Keratinocyte (primary cell): ENCODE measurements around the gene RIMS1. TPM values are rescaled to one million over a fixed set of nuclear protein-coding genes. Genes with fewer than 3 reads are reported as not detected.

Source experiments
- DNase-seq: peaks from one replicate; pipeline ENCODE4 v3.0.0-alpha.2; 2011; ENCODE audit warnings: low read depth, missing footprints, low spot score
- FAIRE-seq: peaks from 2 replicates; lab custom pipeline; 2011; peaks lifted over from hg19 to GRCh38; lab: Jason Lieb, UNC
- H2AFZ ChIP-seq: 2 replicates; pipeline ENCODE4 v1.6.0; 2012; ENCODE audit warnings: low read length, control low read depth, inconsistent platforms; ENCODE audit not compliant: control insufficient read depth
- H3K27ac ChIP-seq: 2 replicates; pipeline ENCODE4 v1.5.1; 2011; ENCODE audit warnings: low read length; ENCODE audit not compliant: control insufficient read depth, insufficient read depth
- H3K27me3 ChIP-seq: 3 replicates; pipeline ENCODE4 v1.6.0; 2011; ENCODE audit warnings: low read length; ENCODE audit not compliant: control insufficient read depth, insufficient read depth; ENCODE audit errors: extremely low read depth
- H3K36me3 ChIP-seq, 2 experiments: 2 replicates in 1 of 2; 3 replicates in 1 of 2; pipeline ENCODE4 v1.5.1; 2011; ENCODE audit warnings: low read length in 2 of 2, mild to moderate bottlenecking in 1 of 2; ENCODE audit not compliant: control insufficient read depth in 2 of 2, insufficient read depth in 2 of 2; ENCODE audit errors: extremely low read depth in 1 of 2
- H3K4me1 ChIP-seq: 3 replicates; pipeline ENCODE4 v1.5.1; 2011; ENCODE audit warnings: low read length; ENCODE audit not compliant: control insufficient read depth, insufficient read depth; ENCODE audit errors: extremely low read depth
- H3K4me2 ChIP-seq: 3 replicates; pipeline ENCODE4 v1.6.0; 2011; ENCODE audit warnings: low read depth, low read length; ENCODE audit not compliant: control insufficient read depth, insufficient read depth; ENCODE audit errors: extremely low read depth
- H3K4me3 ChIP-seq, 3 experiments: fragments of 200-600 bp in 1 of 3; sonication (generic) in 1 of 3; 2 replicates in 2 of 3; 3 replicates in 1 of 3; pipeline ENCODE4 v1.5.1; 2011 to 2016; ENCODE audit warnings: low read length in 3 of 3, mild to moderate bottlenecking in 3 of 3, control low read depth in 2 of 3, inconsistent platforms in 1 of 3, low read depth in 1 of 3, mixed read lengths in 1 of 3, mixed run types in 1 of 3, moderate library complexity in 1 of 3; ENCODE audit not compliant: control insufficient read depth in 2 of 3, insufficient read depth in 2 of 3; ENCODE audit errors: extremely low read depth in 1 of 3
- H3K79me2 ChIP-seq: 2 replicates; pipeline ENCODE4 v1.6.0; 2012; ENCODE audit warnings: low read length; ENCODE audit not compliant: control insufficient read depth, insufficient read depth
- H3K9ac ChIP-seq: 3 replicates; pipeline ENCODE4 v1.6.0; 2011; ENCODE audit warnings: low read length; ENCODE audit not compliant: control insufficient read depth, insufficient read depth; ENCODE audit errors: extremely low read depth
- H3K9me1 ChIP-seq: 3 replicates; pipeline ENCODE4 v1.6.0; 2011; ENCODE audit warnings: low read length; ENCODE audit not compliant: control insufficient read depth, insufficient read depth; ENCODE audit errors: extremely low read depth
- H3K9me3 ChIP-seq: 2 replicates; pipeline ENCODE4 v1.5.1; 2012; ENCODE audit warnings: low read depth, low read length; ENCODE audit not compliant: control insufficient read depth
- H4K20me1 ChIP-seq: 3 replicates; pipeline ENCODE4 v1.6.0; 2011; ENCODE audit warnings: low read length; ENCODE audit not compliant: control insufficient read depth, insufficient read depth; ENCODE audit errors: extremely low read depth
- EZH2 ChIP-seq: IDR thresholded peaks from one replicate; pipeline ENCODE4 v1.6.1; 2012; ENCODE audit warnings: inconsistent platforms, mild to moderate bottlenecking, low read length, moderate library complexity
- dilution Hi-C: fragments of 300-500 bp; cut with MboI; formaldehyde crosslinking; loops from one replicate; pipeline ENCODE4 v1.7.0; 2020; ENCODE audit warnings: low sequenced_read_pairs; ENCODE audit not compliant: extremely low pct_ligation_motif_present
- polyA plus RNA-seq, 5 experiments: library from polyadenylated mRNA; depleted of rRNA in 3 of 5; stranded (reverse) in 3 of 5; stranded (forward) in 1 of 5; unstranded in 1 of 5; fragments of >200 nt; gene quantifications; 1 replicate in 1 of 5; 2 replicates in 3 of 5; 3 replicates in 1 of 5; pipeline versions ENCODE4 v1.2.1 to v1.2.3, GENCODE V29; 2011 to 2012; ENCODE audit warnings: missing spikeins in 2 of 5, low read depth in 1 of 5, low replicate concordance in 1 of 5
- TF ChIP-seq, protein P1 (sequence below), 3 experiments: IDR thresholded peaks in 1 of 3; conservative IDR thresholded peaks in 1 of 3; optimal IDR thresholded peaks in 1 of 3; 2 replicates in 2 of 3; 3 replicates in 1 of 3; pipeline versions ENCODE3 to v1.5.1; 2011; ENCODE audit warnings: low read length in 3 of 3, mild to moderate bottlenecking in 3 of 3, moderate library complexity in 2 of 3, control low read depth in 1 of 3, inconsistent platforms in 1 of 3; ENCODE audit not compliant: insufficient read depth in 2 of 3; ENCODE audit errors: extremely low read depth in 1 of 3

Gene RIMS1
- polyA plus RNA-seq, 1 donor (not counting 4 experiments of a cell fraction or from before 2014, with no cell fraction given), result not detected

DNA sequence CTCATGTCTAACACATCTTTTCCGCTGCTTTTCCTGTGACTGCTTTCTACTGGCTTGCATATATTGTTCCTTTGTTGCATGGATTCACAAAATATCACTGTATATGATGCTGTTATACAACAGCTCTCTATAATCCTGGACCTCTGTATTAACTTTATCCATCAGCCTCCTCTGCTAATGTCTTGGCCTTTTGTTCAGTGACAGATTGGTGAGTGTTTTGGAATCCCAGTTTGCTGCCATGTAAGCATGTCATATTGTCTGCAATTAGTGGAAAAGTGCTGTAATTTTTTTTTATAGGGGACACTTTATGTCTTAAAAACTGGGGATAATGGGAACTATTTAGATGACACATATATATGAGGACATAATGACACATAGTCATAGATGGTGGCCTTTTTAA, 3.0 kb downstream of the RIMS1 start:
- Histone ChIP-seq H4K20me1 (peaks cover 2% of the 10 kb centered on the region), H3K4me2 (no peak overlapping the region), H2AFZ (no peak overlapping the region), H3K4me3 (no peak overlapping the region), H3K4me1 (no peaks in the 10 kb centered on the region), H3K79me2 (no peaks in the 10 kb centered on the region), H3K9me3 (no peaks in the 10 kb centered on the region), H3K36me3 (no peaks in the 10 kb centered on the region), H3K9me1 (no peaks in the 10 kb centered on the region), H3K9ac (no peak overlapping the region), H3K27me3 (peaks cover 26% of the 10 kb centered on the region), H3K27ac (no peak overlapping the region)
- dilution Hi-C loops, result no loop called here
- FAIRE-seq, result no peak
- TF ChIP-seq, protein P1, sequence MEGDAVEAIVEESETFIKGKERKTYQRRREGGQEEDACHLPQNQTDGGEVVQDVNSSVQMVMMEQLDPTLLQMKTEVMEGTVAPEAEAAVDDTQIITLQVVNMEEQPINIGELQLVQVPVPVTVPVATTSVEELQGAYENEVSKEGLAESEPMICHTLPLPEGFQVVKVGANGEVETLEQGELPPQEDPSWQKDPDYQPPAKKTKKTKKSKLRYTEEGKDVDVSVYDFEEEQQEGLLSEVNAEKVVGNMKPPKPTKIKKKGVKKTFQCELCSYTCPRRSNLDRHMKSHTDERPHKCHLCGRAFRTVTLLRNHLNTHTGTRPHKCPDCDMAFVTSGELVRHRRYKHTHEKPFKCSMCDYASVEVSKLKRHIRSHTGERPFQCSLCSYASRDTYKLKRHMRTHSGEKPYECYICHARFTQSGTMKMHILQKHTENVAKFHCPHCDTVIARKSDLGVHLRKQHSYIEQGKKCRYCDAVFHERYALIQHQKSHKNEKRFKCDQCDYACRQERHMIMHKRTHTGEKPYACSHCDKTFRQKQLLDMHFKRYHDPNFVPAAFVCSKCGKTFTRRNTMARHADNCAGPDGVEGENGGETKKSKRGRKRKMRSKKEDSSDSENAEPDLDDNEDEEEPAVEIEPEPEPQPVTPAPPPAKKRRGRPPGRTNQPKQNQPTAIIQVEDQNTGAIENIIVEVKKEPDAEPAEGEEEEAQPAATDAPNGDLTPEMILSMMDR (optimal IDR thresholded peaks at IDR 0.05 in 1 of 3, IDR thresholded peaks at IDR 0.05 in 1 of 3, conservative IDR thresholded peaks at IDR 0.05 in 1 of 3; ENCODE audit: extremely low read depth in 1 of 3, insufficient read depth in 2 of 3, low read length in 3 of 3), result no peak
- TF ChIP-seq EZH2, result no peak
- no peak for DNase-seq

DNA sequence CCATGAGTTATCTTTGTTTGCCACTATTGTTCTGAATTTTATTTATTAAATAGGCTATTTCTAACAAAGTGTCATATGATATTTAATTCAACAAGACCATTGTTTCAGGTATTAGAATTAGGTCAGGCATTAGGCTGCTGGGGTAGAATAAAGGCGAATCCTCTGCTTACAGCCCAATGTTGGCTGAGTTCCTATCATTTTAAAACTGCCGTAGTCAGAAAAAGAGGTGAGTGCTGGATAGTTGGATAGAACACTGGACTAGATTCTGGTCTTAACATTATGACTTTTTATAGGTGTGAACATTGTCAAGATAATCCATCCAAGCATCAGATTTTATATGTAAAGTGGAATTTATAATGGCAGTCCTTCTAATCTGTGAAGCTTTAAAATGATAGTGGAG, 6.3 kb downstream of the RIMS1 start:
- no peak overlapping the region for H3K27ac ChIP-seq
- FAIRE-seq (no peak), DNase-seq (no peak)
- H3K4me2 ChIP-seq, result no peak overlapping the region
- no peak overlapping the region for H3K9ac ChIP-seq
- no peak overlapping the region for H3K4me3 ChIP-seq
- no peaks in the 10 kb centered on the region for H3K9me1 ChIP-seq
- peaks cover 8% of the 10 kb centered on the region for H3K27me3 ChIP-seq
- H3K36me3 ChIP-seq, result no peaks in the 10 kb centered on the region
- TF ChIP-seq, protein P1 (optimal IDR thresholded peaks at IDR 0.05 in 1 of 3, IDR thresholded peaks at IDR 0.05 in 1 of 3, conservative IDR thresholded peaks at IDR 0.05 in 1 of 3; ENCODE audit: extremely low read depth in 1 of 3, insufficient read depth in 2 of 3, low read length in 3 of 3), result no peak
- no peak for TF ChIP-seq EZH2
- no peak overlapping the region for H2AFZ ChIP-seq
- no peaks in the 10 kb centered on the region for H3K4me1 ChIP-seq
- dilution Hi-C loops, result no loop called here
- H3K79me2 ChIP-seq, result no peaks in the 10 kb centered on the region
- peaks cover 2% of the 10 kb centered on the region for H4K20me1 ChIP-seq
- H3K9me3 ChIP-seq, result no peaks in the 10 kb centered on the region
